Body of pancreas (tissue), 4 donors: ENCODE results near the gene OOSP4B.

Source experiments
- CTCF ChIP-seq, 7 experiments: fragments of 450-650 bp in 4 of 7; fragments of 200-600 bp in 3 of 7; sonication (generic) in 3 of 7; IDR thresholded peaks; one replicate each; pipeline ENCODE4 v1.5.1; 2016 to 2019; ENCODE audit warnings: antibody characterized with exemption in 7 of 7
- POLR2A ChIP-seq, 3 donors: fragments of 450-650 bp; IDR thresholded peaks; one replicate each; pipeline ENCODE4 v1.6.1; 2016; ENCODE audit warnings: antibody characterized with exemption in 3 of 3, mild to moderate bottlenecking in 2 of 3

- TF ChIP-seq CTCF (IDR thresholded peaks at IDR 0.05) (no peak), POLR2A (IDR thresholded peaks at IDR 0.05) (no peak)
These were observed 33.8 kb upstream of the OOSP4B start for GRCh38 chr11:59983212-59983611.
